Measurements from ENCODE around the gene FAR1.
"Not testable (repeated sequence)": the region's sequence is repeated elsewhere in the genome, so short reads cannot be mapped to it uniquely, and the experiment has no call there.

FAR1 gene

GRCh38 chr11:13713982-13714381 lies 45.5 kb downstream of the FAR1 start:
- no peak for DNase-seq

- no peak for DNase-seq
These were observed 48.9 kb downstream of the FAR1 start for GRCh38 chr11:13717331-13717730.

GRCh38 chr11:13718394-13718793 lies 49.9 kb downstream of the FAR1 start:
- no peak for DNase-seq

- no peak for DNase-seq
These were observed 52.5 kb downstream of the FAR1 start for GRCh38 chr11:13720940-13721339.

- DNase-seq = no peak
These were observed 53.3 kb downstream of the FAR1 start for GRCh38 chr11:13721760-13722159.

- DNase-seq = no peak
These were observed 58.0 kb downstream of the FAR1 start for GRCh38 chr11:13726456-13726855.

- no peak for DNase-seq
These were observed 59.6 kb downstream of the FAR1 start for GRCh38 chr11:13728076-13728475.

- DNase-seq = no peak
These were observed 66.1 kb downstream of the FAR1 start for GRCh38 chr11:13734530-13734929.

- no peak for DNase-seq
These were observed 76.7 kb downstream of the FAR1 start for GRCh38 chr11:13745165-13745564.

GRCh38 chr11:13753316-13753715 lies 84.8 kb downstream of the FAR1 start:
- DNase-seq = not testable (repeated sequence)

GRCh38 chr11:13759050-13759449 lies 90.6 kb downstream of the FAR1 start:
- no peak for DNase-seq

GRCh38 chr11:13760115-13760514 lies 91.6 kb downstream of the FAR1 start:
- DNase-seq = no peak

- no peak for DNase-seq
These were observed 92.8 kb downstream of the FAR1 start for GRCh38 chr11:13761250-13761649.

- no peak for DNase-seq
These were observed 93.2 kb downstream of the FAR1 start for GRCh38 chr11:13761716-13762115.

GRCh38 chr11:13762718-13763117 lies 94.2 kb downstream of the FAR1 start:
- no peak for DNase-seq

- no peak for DNase-seq
These were observed 94.9 kb downstream of the FAR1 start for GRCh38 chr11:13763341-13763740.

- DNase-seq = no peak
These were observed 97.4 kb downstream of the FAR1 start for GRCh38 chr11:13765886-13766285.

GRCh38 chr11:13767471-13767870 lies 99.0 kb downstream of the FAR1 start:
- DNase-seq = no peak

- no peak for DNase-seq
These were observed 100.7 kb downstream of the FAR1 start for GRCh38 chr11:13769188-13769587.

GRCh38 chr11:13771151-13771550 lies 102.7 kb downstream of the FAR1 start:
- DNase-seq = no peak

GRCh38 chr11:13772223-13773046 lies 104.0 kb downstream of the FAR1 start:
- DNase-seq = no peak

- no peak for DNase-seq
These were observed 107.0 kb downstream of the FAR1 start for GRCh38 chr11:13775471-13775870.

GRCh38 chr11:13776134-13776815 lies 107.8 kb downstream of the FAR1 start:
- no peak for DNase-seq

- no peak for DNase-seq
These were observed 109.0 kb downstream of the FAR1 start for GRCh38 chr11:13777341-13777985.

All from activated naive CD4-positive, alpha-beta T cell treated with anti-CD3 and anti-CD28 coated beads, Interleukin-2, amount 50 U/mL, for 16 hours (primary cell).